Hepatocyte (in vitro differentiated cells): ENCODE measurements around the gene KAT2B. TPM values are rescaled to one million over a fixed set of nuclear protein-coding genes. Genes with fewer than 3 reads are reported as not detected.

Experiments
- DNase-seq: peaks from one replicate; pipeline ENCODE4 v3.0.0-alpha.2; 2016; ENCODE audit warnings: low spot score
- H2AFZ ChIP-seq: fragments of 200-600 bp; sonication (generic); 2 replicates; pipeline ENCODE4 v1.6.0; 2016; ENCODE audit warnings: antibody characterized with exemption, mild to moderate bottlenecking
- H3K27ac ChIP-seq: fragments of 200-600 bp; sonication (generic); 2 replicates; pipeline ENCODE4 v1.5.1; 2016; ENCODE audit warnings: mild to moderate bottlenecking
- H3K27me3 ChIP-seq: fragments of 200-600 bp; sonication (generic); 2 replicates; pipeline ENCODE4 v1.6.1; 2016
- H3K36me3 ChIP-seq: fragments of 200-600 bp; sonication (generic); replicated peaks from 2 replicates; pipeline ENCODE4 v1.5.1; 2016; ENCODE audit warnings: low read depth; ENCODE audit not compliant: insufficient read depth
- H3K4me1 ChIP-seq: fragments of 200-600 bp; sonication (generic); 2 replicates; pipeline ENCODE4 v1.5.1; 2016; ENCODE audit warnings: mild to moderate bottlenecking, moderate library complexity; ENCODE audit not compliant: insufficient read depth
- H3K4me2 ChIP-seq: fragments of 200-600 bp; sonication (generic); 2 replicates; pipeline ENCODE4 v1.6.0; 2016
- H3K4me3 ChIP-seq: fragments of 200-600 bp; sonication (generic); 2 replicates; pipeline ENCODE4 v1.5.1; 2016; ENCODE audit warnings: mild to moderate bottlenecking
- H3K79me2 ChIP-seq: fragments of 200-600 bp; sonication (generic); 2 replicates; pipeline ENCODE4 v1.6.0; 2017; ENCODE audit warnings: mild to moderate bottlenecking
- H3K9me2 ChIP-seq: fragments of 200-600 bp; sonication (generic); replicated peaks from 2 replicates; pipeline ENCODE4 v1.6.0; 2017; ENCODE audit warnings: mild to moderate bottlenecking; ENCODE audit not compliant: insufficient read depth
- H3K9me3 ChIP-seq: fragments of 200-600 bp; sonication (generic); 2 replicates; pipeline ENCODE4 v1.5.1; 2016; ENCODE audit warnings: low read depth, mild to moderate bottlenecking
- H4K20me1 ChIP-seq: fragments of 200-600 bp; sonication (generic); 2 replicates; pipeline ENCODE4 v1.6.0; 2016; ENCODE audit warnings: mild to moderate bottlenecking; ENCODE audit not compliant: insufficient read depth, poor library complexity, severe bottlenecking
- EZH2 ChIP-seq: fragments of 200-600 bp; sonication (generic); IDR thresholded peaks from 2 replicates; pipeline ENCODE4 v1.6.1; 2016; ENCODE audit warnings: antibody characterized with exemption, mild to moderate bottlenecking, borderline replicate concordance
- EZH2phosphoT487 ChIP-seq: fragments of 200-600 bp; sonication (generic); IDR thresholded peaks from one replicate; pipeline ENCODE4 v1.6.1; 2018; ENCODE audit warnings: antibody characterized with exemption, mild to moderate bottlenecking, low read depth, moderate library complexity; ENCODE audit not compliant: unreplicated experiment, severe bottlenecking
- WGBS: methylation state at CpG from one replicate; pipeline ENCODE4 v1.1.6; 2016; ENCODE audit warnings: low lambda C conversion rate; ENCODE audit errors: missing lambda C conversion rate; 5-methylcytosine and 5-hydroxymethylcytosine counted together
- polyA plus RNA-seq: library from polyadenylated mRNA; unstranded; fragments of >200 nt; fragmentation: Nextera tagmentation; extraction: Ambion mirVana; gene quantifications from 2 replicates; pipeline ENCODE4 v1.2.1, GENCODE V29; 2016
- total RNA-seq: library from RNA; depleted of rRNA; stranded (reverse); fragments of >200 nt; gene quantifications from 2 replicates; pipeline ENCODE4 v1.2.3, GENCODE V29; 2014
- TF ChIP-seq, protein P1 (sequence below): fragments of 200-600 bp; sonication (generic); IDR thresholded peaks from 2 replicates; pipeline ENCODE4 v1.5.1; 2016; ENCODE audit warnings: antibody characterized with exemption, mild to moderate bottlenecking; ENCODE audit not compliant: poor library complexity

The KAT2B gene
- total and polyA plus RNA-seq, 2 experiments from 2014 or later = 11.7 to 13.3 TPM

DNA sequence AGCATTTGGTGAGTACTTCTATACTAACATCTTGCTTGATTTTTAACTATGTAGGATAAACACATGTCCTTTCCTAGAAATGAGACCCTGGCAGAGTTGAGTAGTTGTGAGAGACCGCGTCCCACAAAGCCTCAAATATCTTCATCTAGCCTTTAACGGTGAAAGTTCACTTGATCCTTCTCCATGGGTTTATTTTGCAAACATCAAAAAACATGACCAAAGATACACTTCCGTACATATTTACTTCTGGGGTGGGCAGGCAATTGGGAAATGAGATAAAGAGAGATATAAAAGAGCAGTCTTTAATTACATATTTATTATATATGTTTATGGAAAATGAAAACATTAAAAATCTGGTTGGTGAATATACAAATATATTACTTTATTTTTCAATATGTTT is 5.2 kb upstream of the KAT2B start:
- no peak overlapping the region for H2AFZ ChIP-seq
- H3K4me1 ChIP-seq = peaks cover 10% of the 10 kb centered on the region
- TF ChIP-seq EZH2 (no peak), EZH2phosphoT487 (no peak)
- TF ChIP-seq, protein P1, sequence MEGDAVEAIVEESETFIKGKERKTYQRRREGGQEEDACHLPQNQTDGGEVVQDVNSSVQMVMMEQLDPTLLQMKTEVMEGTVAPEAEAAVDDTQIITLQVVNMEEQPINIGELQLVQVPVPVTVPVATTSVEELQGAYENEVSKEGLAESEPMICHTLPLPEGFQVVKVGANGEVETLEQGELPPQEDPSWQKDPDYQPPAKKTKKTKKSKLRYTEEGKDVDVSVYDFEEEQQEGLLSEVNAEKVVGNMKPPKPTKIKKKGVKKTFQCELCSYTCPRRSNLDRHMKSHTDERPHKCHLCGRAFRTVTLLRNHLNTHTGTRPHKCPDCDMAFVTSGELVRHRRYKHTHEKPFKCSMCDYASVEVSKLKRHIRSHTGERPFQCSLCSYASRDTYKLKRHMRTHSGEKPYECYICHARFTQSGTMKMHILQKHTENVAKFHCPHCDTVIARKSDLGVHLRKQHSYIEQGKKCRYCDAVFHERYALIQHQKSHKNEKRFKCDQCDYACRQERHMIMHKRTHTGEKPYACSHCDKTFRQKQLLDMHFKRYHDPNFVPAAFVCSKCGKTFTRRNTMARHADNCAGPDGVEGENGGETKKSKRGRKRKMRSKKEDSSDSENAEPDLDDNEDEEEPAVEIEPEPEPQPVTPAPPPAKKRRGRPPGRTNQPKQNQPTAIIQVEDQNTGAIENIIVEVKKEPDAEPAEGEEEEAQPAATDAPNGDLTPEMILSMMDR = no peak
- H4K20me1 ChIP-seq = no peaks in the 10 kb centered on the region
- no peaks in the 10 kb centered on the region for H3K27me3 ChIP-seq
- no peaks in the 10 kb centered on the region for H3K9me3 ChIP-seq
- H3K4me2 ChIP-seq = no peak overlapping the region
- 86% methylated on average over 4 of the region's 4 CpGs for WGBS
- no peaks in the 10 kb centered on the region for H3K36me3 ChIP-seq
- no peaks in the 10 kb centered on the region for H3K9me2 ChIP-seq
- no peak overlapping the region for H3K4me3 ChIP-seq
- H3K27ac ChIP-seq = no peak overlapping the region
- H3K79me2 ChIP-seq = no peaks in the 10 kb centered on the region
- DNase-seq = no peak

DNA sequence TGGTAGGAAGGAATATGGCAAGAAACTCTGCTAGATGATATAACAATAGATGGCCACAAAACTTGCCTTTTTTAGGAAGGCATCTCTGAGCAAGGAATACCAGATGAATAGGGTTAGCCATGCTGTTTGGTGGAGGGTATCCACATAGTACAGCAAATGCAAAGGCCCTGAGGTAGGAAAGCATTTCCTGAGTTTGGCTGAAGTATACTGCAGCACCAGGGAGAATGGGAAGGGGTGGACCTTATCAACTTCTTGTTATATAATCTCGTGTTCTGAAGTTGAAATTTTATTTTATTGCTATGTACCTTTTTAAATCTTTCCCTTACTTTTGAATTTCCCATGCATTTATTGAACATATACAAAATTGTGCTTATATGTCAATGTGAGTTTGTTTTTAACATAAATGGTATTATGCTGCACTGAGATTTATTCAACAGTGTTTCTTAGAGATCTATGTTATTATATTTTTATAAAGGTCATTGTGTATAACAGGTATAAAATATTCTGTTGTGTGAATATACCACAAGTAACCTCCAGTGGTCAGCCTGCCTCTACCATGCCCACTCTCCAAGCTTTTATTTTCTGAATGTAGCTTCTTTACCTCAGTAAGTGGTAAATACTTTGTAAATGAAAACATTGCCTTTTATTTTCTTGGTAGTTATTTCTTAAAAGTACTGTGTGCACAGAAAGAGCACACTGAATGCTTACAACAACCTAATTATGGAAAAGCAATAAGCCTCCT is 2.8 kb upstream of the KAT2B start:
- Histone ChIP-seq H4K20me1 (peaks cover 6% of the 10 kb centered on the region), H3K4me1 (peaks cover 20% of the 10 kb centered on the region), H3K9me2 (no peaks in the 10 kb centered on the region), H3K36me3 (no peaks in the 10 kb centered on the region), H2AFZ (no peak overlapping the region), H3K79me2 (peaks cover 8% of the 10 kb centered on the region), H3K4me3 (no peak overlapping the region), H3K9me3 (no peaks in the 10 kb centered on the region), H3K4me2 (no peak overlapping the region), H3K27ac (no peak overlapping the region), H3K27me3 (no peaks in the 10 kb centered on the region)
- no peak for DNase-seq
- no peak for TF ChIP-seq EZH2phosphoT487
- no peak for TF ChIP-seq EZH2
- WGBS = 91% methylated on average over 1 of the region's 1 CpG

DNA sequence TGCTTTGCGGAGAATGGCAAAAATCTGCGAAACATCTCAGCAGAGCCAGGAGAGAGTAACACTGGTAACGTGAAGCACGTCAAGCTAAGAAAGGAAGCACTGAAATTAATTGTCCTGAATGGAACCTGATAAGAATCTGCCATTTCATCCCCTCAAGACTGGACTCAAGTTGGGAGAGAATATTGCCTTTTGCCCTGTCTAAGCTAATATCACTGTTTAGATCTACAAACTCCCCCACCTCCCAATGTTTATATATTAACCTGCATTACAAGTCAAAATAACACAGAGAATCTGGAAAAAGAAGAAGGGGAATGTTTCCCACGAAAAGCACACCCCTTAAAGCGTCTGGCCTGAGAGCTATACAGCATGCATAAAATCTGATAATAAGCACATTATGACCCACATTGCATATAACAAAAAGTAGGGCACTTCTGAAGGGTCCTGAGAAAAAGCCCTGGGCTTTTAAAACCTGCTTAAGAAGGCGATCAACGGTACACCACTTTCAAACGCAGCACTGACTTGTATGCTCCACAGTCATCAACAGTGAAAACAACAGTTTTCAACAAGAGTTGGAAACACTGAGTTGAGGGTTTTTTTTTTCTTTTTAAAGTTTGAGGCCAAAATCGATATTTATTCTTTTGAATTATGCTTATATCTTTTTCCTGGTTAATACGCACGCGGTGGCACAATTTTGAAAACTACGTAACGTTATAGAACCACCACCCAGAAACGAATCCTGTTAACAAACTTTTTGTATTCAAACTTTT is 1.4 kb upstream of the KAT2B start:
- 42% methylated on average over 16 of the region's 16 CpGs for WGBS
- H3K27ac ChIP-seq = peak overlapping the region; percentile 92

More for the DNA sequence above, 1.4 kb upstream of the KAT2B start:
- H3K4me2 ChIP-seq = peak overlapping the region; percentile 86
- H3K79me2 ChIP-seq = peaks cover 22% of the 10 kb centered on the region
- peak overlapping the region; percentile 71 for H2AFZ ChIP-seq
- peak overlapping the region; percentile 99 for H3K4me3 ChIP-seq
- H3K36me3 ChIP-seq = no peaks in the 10 kb centered on the region
- peaks cover 6% of the 10 kb centered on the region for H4K20me1 ChIP-seq
- H3K9me3 ChIP-seq = no peaks in the 10 kb centered on the region
- H3K27me3 ChIP-seq = no peaks in the 10 kb centered on the region
- no peaks in the 10 kb centered on the region for H3K9me2 ChIP-seq
- no peak for TF ChIP-seq EZH2
- TF ChIP-seq, protein P1 = no peak
- TF ChIP-seq EZH2phosphoT487 = no peak
- peaks cover 28% of the 10 kb centered on the region for H3K4me1 ChIP-seq
- no peak for DNase-seq
